GM21529 (cell line): ENCODE measurements around the gene ZAR1L.
"Not testable (repeated sequence)": the region's sequence is repeated elsewhere in the genome, so short reads cannot be mapped to it uniquely, and the experiment has no call there.

Experiments
- ATAC-seq: cut with Tn5 transposase; IDR thresholded peaks from one replicate; pipeline ENCODE4 v1.9.1; 2021; ENCODE audit not compliant: unreplicated experiment

Gene ZAR1L

GRCh38 chr13:32315238-32316027 is at the start of gene ZAR1L, which contains the start of gene BRCA2:
Gene ZAR1L, minus strand, starts transcription at chr13:32315363. Its CDS starts 3,438 bp downstream, at chr13:32311925.
Gene BRCA2, plus strand, starts transcription at chr13:32315508. Its CDS starts 953 bp downstream, at chr13:32316461.
- ATAC-seq, result peak; percentile 95

- ATAC-seq, result no peak
Measured at GRCh38 chr13:32362574-32362973, 47.4 kb upstream of the ZAR1L start.

GRCh38 chr13:32355935-32356334 is 40.8 kb upstream of the ZAR1L start:
- not testable (repeated sequence) for ATAC-seq

GRCh38 chr13:32354040-32354439 is 38.9 kb upstream of the ZAR1L start:
- no peak for ATAC-seq

- ATAC-seq, result not testable (repeated sequence)
Measured at GRCh38 chr13:32350839-32351441, 35.8 kb upstream of the ZAR1L start.

GRCh38 chr13:32347651-32348050 is 32.5 kb upstream of the ZAR1L start:
- ATAC-seq, result no peak

GRCh38 chr13:32340914-32341313 is 25.8 kb upstream of the ZAR1L start:
- no peak for ATAC-seq

GRCh38 chr13:32334671-32335070 is 19.5 kb upstream of the ZAR1L start:
- ATAC-seq, result no peak

GRCh38 chr13:32330441-32330840 is 15.3 kb upstream of the ZAR1L start:
- no peak for ATAC-seq

GRCh38 chr13:32323912-32324311 is 8.7 kb upstream of the ZAR1L start:
- ATAC-seq, result no peak

- no peak for ATAC-seq
Measured at GRCh38 chr13:32320528-32320927, 5.4 kb upstream of the ZAR1L start.

- no peak for ATAC-seq
Measured at GRCh38 chr13:32317716-32318465, 2.7 kb upstream of the ZAR1L start.

- no peak for ATAC-seq
Measured at GRCh38 chr13:32316501-32316900, 1.3 kb upstream of the ZAR1L start.

- ATAC-seq, result peak; percentile 52
Measured at GRCh38 chr13:32316028-32316339, 821 bp upstream of the ZAR1L start.

- ATAC-seq, result peak; percentile 11
Measured at GRCh38 chr13:32314271-32315237, 609 bp downstream of the ZAR1L start.

GRCh38 chr13:32311188-32311897 is 3.8 kb downstream of the ZAR1L start:
- ATAC-seq, result no peak

GRCh38 chr13:32310134-32310706 is 4.9 kb downstream of the ZAR1L start:
- ATAC-seq, result peak; percentile 68

- no peak for ATAC-seq
Measured at GRCh38 chr13:32309312-32310133, 5.6 kb downstream of the ZAR1L start.

GRCh38 chr13:32305646-32306045 is 9.5 kb downstream of the ZAR1L start:
- ATAC-seq, result no peak
